Activated gamma-delta T cell treated with Interleukin-2 at 50 U/mL for 16 hours (primary cell): ENCODE measurements around the gene PPT1.
"Not testable (repeated sequence)": the region's sequence is repeated elsewhere in the genome, so short reads cannot be mapped to it uniquely, and the experiment has no call there.

Source experiments
- DNase-seq: peaks from one replicate; pipeline ENCODE4 v3.0.0-alpha.2; 2020

The PPT1 gene

DNA sequence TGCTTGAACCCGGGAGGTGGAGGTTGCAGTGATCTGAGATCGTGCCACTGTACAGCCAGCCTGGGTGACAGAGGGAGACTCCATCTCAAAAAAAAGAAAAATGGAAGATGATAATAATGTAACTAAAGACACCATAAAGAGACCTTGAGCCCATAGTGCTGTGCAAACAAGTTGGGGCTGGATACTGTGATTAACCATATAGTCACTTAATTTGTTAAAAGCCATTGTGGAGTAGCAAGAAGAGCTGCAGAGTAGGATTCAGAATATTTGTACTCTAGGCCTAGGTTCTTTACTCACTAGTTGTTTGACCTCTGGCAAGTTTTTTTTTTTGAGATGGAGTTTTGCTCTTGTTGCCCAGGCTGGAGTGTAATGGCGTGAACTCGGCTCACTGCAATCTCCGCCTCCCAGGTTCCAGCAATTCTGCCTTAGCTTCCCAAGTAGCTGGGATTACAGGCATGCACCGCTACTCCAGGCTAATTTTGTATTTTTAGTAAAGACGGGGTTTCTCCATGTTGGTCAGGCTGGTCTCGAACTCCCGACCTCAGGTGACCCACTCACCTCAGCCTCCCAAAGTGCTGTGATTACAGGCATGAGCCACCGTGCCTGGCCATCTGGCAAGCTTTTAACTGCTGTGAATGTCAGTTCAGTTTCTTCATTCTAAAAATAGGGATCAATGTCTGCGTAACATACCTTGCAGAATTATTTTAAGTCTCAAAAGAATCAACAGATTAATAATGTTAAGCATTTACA is 43.7 kb downstream of the PPT1 start:
- no peak for DNase-seq

GRCh38 chr1:40050863-40051262 is 46.2 kb downstream of the PPT1 start:
- no peak for DNase-seq

GRCh38 chr1:40049725-40050124 is 47.3 kb downstream of the PPT1 start:
- no peak for DNase-seq

DNA sequence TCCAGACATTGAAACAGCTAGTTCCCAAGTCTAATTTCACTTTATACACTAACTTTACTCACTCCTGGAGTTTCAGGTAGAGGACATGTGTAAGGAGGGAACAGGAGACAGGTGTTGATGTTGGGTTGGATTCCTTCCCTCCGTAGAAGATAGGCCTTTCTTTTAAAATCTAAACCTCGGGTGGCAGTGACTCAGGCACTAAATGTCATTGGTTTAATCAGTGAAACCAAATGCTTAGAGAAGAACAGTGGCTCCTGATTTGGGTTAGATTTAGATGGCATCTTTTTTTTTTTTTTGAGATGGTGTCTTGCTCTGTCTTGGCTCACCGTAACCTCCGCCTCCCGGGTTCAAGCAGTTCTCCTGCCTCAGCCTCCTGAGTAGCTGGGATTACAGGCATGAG is 49.3 kb downstream of the PPT1 start:
- no peak for DNase-seq

GRCh38 chr1:40047276-40047675 is 49.8 kb downstream of the PPT1 start:
- DNase-seq: no peak

DNA sequence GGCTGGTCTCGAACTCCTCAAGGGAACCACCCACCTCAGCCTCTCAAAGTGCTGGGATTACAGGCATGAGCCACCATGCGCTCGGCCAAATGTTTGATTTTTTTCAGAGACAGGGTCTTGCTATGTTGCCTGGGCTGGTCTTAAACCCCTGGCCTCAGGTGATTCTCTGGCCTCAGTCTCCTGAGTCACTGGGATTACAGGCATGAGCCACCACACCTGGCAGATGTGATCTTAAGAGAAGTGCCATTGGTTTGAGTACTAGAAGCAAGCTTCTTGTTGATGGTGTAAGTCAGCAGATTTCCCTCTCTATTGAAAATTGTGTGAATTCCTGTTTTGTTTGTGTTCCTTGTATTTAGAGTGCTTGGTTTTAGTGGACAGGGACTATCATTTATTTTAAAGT is 51.3 kb downstream of the PPT1 start:
- DNase-seq: no peak

DNA sequence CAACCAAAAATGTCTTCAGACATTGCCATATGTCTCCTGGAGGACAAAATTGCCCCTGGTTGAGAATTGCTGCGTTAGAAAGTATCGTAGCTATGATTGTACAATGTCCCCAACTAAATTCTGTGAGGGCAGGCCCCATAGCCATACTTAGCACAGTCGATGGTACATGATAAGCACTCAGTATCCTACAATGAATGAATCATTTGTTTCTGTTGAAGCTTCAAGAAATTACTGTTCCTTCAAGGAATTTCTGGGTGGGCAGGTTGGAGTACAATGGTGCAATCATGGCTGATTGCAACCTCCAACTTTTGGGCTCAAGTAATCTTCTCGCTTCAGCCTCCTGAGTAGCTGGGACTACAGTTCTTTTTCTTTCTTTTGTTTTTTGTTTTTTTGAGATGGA is 51.9 kb downstream of the PPT1 start:
- no peak for DNase-seq

DNA sequence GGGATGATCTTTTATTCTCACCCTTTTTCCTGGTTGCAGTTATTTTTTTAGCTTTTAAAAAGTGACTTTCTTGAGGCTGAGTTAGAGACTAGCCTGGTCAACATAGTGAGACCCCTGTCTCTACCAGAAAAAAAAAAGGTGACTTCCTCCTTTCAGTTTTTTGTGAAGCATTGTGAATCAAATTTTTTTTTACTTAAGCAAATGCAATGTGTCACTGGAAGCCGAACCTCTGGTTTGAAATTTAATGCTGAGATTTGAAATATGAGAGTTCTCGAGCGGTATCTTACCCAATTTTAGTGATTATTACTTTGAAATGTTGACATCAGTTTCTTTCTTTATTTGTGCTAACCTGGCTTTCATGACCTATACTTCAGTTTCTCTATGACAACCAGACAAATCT is 52.9 kb downstream of the PPT1 start:
- no peak for DNase-seq

- no peak for DNase-seq
These were observed 54.7 kb downstream of the PPT1 start for GRCh38 chr1:40042341-40042740.

- no peak for DNase-seq
These were observed 55.6 kb downstream of the PPT1 start for GRCh38 chr1:40041466-40041838.

DNA sequence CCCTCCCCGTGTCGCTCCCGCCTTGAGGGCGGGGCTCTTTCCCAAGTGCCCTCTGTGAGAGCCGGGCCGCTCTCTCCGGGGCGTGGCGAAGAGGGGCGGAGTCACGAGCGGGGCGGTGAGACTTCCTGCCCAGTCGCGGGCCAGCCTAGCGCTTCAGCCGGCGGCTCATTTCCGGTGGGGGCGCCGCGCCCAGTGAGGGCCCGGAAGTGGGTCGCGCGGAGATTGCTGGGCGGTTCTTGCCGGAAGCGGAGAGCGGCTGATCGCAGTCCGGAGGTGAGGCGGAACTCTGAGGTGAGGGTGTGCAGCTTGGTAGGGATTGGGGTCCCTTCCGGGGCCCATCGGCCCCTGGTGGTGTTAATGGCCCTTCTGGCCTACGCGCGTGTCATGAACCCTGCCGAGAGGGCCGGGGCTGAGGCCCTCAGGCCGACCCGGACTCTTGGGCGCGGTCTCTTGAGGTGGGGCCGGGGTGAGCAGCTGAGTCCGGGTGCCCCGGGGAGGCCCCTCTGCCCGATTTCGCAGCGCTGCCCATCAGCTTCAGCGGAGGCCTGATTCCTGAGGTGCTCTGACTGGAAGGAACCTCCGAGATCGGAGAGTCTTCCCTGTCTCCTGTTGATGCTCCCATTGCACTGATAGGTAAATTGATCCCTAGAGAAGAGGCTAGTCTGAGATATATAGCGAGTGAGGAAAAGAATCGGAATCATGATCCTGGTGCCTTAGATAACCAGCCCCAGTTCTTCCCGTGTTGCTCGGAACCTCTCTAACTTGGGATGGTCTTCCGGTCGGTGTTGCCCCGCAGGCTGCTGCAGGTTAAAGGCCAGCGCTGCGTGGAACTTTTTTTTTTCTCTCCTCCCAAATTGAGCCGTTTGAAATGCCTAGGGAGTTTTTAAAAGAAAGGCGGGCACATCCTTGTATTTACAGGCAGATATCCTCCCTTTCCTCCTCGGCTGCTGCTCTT is 56.3 kb downstream of the PPT1 start, which contains the start of gene CAP1:
Gene CAP1 (plus strand): TSS at position 219 of the 955 bp plus-strand sequence. CDS start 18,618 bp downstream, outside the sequence.
- DNase-seq: peak; percentile 100

- peak; percentile 74 for DNase-seq
These were observed 57.1 kb downstream of the PPT1 start for GRCh38 chr1:40039757-40040510.

DNA sequence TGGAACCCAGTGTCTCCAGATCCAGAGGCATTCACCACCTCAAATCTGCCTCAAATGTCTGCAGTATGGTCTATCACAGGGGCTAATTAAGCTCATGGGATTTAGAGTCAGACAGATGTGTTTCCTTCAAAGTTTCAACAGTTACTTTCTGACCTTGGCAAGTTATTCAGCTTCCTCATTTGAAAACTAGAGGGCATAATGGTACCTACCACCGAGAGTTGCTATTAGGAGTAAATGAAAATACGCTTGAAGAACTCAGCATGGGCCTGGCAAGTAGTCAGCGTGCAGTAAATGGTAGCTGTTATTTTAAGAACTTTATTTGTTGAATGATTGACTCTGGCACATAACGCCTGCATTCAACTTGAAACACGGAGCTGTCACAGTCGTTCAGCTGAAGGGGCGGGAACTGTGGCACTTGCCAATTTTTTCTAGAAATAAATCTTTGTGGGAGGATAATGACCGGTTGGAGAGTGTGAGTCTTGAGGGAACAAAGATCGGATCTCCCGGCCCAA is 57.8 kb downstream of the PPT1 start:
- no peak for DNase-seq

DNA sequence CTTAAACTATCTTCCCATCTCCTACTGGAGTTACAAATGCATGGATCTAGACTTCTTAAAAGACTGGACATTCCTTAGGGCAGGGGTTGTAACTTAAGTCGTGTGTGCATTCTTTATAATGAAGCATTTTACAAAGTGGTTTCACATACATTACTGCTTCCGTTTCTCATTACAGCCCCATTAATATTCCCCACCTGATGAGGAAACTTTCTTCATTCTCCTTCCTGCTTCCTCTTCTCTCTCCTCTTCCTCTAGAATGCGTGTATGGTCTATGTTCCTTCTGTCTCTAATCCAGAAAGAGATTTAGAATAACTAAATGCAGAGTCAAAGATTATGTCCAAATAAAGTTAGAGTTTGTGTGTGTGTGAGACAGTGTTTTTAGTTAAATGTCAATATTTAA is 58.4 kb downstream of the PPT1 start:
- no peak for DNase-seq

GRCh38 chr1:40037254-40037653 is 59.8 kb downstream of the PPT1 start:
- not testable (repeated sequence) for DNase-seq

GRCh38 chr1:40036574-40036973 is 60.5 kb downstream of the PPT1 start:
- DNase-seq: no peak

DNA sequence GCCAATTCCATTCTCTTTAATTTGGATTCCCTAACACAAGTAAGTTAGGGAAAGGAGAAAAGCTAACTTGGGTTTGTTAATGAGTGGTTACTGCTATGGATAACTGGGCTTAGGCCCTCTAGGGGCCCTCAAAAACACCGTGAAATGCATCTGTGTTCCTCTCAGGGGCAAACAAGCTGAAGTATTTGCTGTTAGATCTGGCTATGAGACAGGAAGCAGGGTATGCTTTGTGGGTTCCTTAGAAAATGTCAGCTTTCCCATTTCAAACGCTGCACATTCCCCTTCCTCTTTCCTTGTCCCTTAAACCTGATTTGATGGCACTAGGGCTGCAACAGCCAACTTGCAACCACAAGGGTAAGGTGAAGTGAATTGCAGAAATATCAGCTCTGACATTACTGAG is 62.2 kb downstream of the PPT1 start:
- DNase-seq: no peak

DNA sequence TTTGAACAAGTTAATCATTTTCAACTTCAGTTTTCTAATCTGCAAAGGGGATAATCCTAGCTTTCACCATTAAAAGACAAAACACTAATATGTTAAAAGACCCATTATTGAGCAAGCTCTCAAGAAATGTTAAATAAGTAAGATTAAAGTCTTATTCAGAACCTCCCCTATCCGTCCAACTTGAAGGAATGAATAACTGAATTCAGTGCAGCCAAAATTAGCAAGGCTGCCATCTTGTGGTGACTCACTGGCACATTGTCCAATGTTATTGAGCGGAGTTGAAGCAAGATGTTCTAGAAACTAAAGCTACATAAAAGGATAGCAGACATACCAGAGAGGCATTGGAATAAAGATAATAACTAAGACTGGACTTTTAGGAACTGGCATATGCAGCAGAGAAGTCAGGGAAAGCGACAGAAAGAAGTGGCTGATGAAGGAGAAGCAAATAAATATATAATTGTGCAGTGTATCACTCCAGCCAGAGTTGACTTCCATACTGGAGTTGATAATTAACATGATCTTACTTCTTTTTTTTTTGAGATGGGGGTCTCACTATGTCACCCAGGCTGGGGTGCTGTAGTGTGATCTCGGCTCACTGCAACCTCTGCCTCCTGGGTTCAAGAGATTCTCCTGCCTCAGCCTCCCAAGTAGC is 64.7 kb downstream of the PPT1 start:
- peak; percentile 52 for DNase-seq

- DNase-seq: no peak
These were observed 66.4 kb downstream of the PPT1 start for GRCh38 chr1:40030528-40031135.

DNA sequence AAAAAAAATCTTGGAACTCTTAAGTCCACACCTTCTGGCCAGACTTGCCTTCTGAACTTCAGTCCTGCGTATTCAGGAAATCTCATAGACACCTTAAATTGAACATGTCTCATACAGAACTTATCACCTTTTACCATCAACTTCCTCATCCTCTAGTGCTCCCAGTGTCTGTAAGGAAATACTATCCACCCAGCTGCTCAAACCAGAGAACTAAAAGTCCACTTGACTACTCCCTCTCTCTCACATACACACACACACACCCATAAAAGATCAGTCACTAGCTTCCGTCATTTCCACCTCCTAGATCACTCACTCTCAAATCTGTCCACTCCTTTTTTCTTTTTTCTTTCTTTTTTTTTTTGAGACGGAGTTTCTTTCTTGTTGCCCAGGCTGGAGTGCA is 67.4 kb downstream of the PPT1 start:
- DNase-seq: no peak

- DNase-seq: no peak
These were observed 69.4 kb downstream of the PPT1 start for GRCh38 chr1:40027647-40028046.

DNA sequence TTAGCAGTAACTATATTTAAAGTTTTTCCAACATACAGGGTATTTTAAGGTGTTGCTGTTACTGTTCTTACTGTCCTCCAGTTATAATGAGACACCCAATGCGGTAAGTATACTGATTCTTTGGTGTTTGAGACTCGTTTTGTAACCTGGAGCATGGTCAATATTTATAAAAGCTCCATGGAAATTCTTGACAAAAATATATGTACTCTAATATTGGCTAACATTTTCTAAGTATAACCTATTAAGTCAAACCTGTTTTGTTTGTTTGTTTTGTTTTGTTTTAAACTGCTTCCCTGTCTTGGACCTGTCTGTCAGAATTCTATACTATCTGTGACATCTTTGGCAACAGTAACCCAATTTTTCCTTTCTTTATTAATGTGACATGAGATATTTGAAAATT is 72.4 kb downstream of the PPT1 start:
- no peak for DNase-seq
